DMS114 treated with DMSO at 0.1 percent for 48 hours (cell line): ENCODE results near the gene IRF8.
"Not testable (repeated sequence)": the region's sequence is repeated elsewhere in the genome, so short reads cannot be mapped to it uniquely, and the experiment has no call there.

ENCODE experiments used
- DNase-seq: peaks from one replicate; lab custom pipeline; 2025; ENCODE audit not compliant: unreplicated experiment; lab: John Stamatoyannopoulos, UW

The IRF8 gene

GRCh38 chr16:85898521-85899442 is at the start of gene IRF8:
Gene IRF8, plus strand, starts transcription at chr16:85899162. Its CDS starts 3,854 bp downstream, at chr16:85903016.
- DNase-seq, result no peak

GRCh38 chr16:85849388-85849787 is 49.6 kb upstream of the IRF8 start:
- DNase-seq, result no peak

GRCh38 chr16:85850344-85850880 is 48.5 kb upstream of the IRF8 start:
- no peak for DNase-seq

GRCh38 chr16:85851034-85851785 is 47.8 kb upstream of the IRF8 start:
- no peak for DNase-seq

- DNase-seq, result no peak
These were observed 45.1 kb upstream of the IRF8 start for GRCh38 chr16:85853547-85854545.

GRCh38 chr16:85854935-85855334 is 44.0 kb upstream of the IRF8 start:
- DNase-seq, result no peak

- DNase-seq, result no peak
These were observed 42.9 kb upstream of the IRF8 start for GRCh38 chr16:85856079-85856478.

GRCh38 chr16:85856585-85856984 is 42.4 kb upstream of the IRF8 start:
- DNase-seq, result no peak

GRCh38 chr16:85857406-85857805 is 41.6 kb upstream of the IRF8 start:
- DNase-seq, result no peak

GRCh38 chr16:85858571-85858970 is 40.4 kb upstream of the IRF8 start:
- DNase-seq, result not testable (repeated sequence)

GRCh38 chr16:85858984-85859817 is 39.8 kb upstream of the IRF8 start:
- no peak for DNase-seq

GRCh38 chr16:85859818-85860125 is 39.2 kb upstream of the IRF8 start:
- no peak for DNase-seq

- no peak for DNase-seq
These were observed 38.4 kb upstream of the IRF8 start for GRCh38 chr16:85860413-85861094.

GRCh38 chr16:85861095-85861825 is 37.7 kb upstream of the IRF8 start:
- DNase-seq, result no peak

GRCh38 chr16:85862476-85863383 is 36.2 kb upstream of the IRF8 start:
- DNase-seq, result no peak

- no peak for DNase-seq
These were observed 35.6 kb upstream of the IRF8 start for GRCh38 chr16:85863384-85863774.

- DNase-seq, result no peak
These were observed 34.0 kb upstream of the IRF8 start for GRCh38 chr16:85864965-85865364.

GRCh38 chr16:85867189-85867588 is 31.8 kb upstream of the IRF8 start:
- no peak for DNase-seq
